Prostate gland (tissue), 2 donors: ENCODE results near the gene CCDC149.

Experiments used
- POLR2A ChIP-seq: fragments of 450-650 bp; IDR thresholded peaks from one replicate; pipeline ENCODE4 v1.6.1; 2016; ENCODE audit warnings: antibody characterized with exemption, mild to moderate bottlenecking
- POLR2AphosphoS5 ChIP-seq: sonication (generic); formaldehyde crosslinking; IDR thresholded peaks from one replicate; pipeline ENCODE4 v1.6.1; 2017; ENCODE audit warnings: antibody characterized with exemption
- TF ChIP-seq, protein P1 (sequence below), 4 experiments: fragments of 200-600 bp in 2 of 4; fragments of 450-650 bp in 2 of 4; sonication (generic) in 2 of 4; IDR thresholded peaks; 1 replicate in 3 of 4; 2 replicates in 1 of 4; pipeline ENCODE4 v1.5.1; 2016 to 2019; ENCODE audit warnings: antibody characterized with exemption in 4 of 4, mild to moderate bottlenecking in 2 of 4, moderate library complexity in 2 of 4

DNA sequence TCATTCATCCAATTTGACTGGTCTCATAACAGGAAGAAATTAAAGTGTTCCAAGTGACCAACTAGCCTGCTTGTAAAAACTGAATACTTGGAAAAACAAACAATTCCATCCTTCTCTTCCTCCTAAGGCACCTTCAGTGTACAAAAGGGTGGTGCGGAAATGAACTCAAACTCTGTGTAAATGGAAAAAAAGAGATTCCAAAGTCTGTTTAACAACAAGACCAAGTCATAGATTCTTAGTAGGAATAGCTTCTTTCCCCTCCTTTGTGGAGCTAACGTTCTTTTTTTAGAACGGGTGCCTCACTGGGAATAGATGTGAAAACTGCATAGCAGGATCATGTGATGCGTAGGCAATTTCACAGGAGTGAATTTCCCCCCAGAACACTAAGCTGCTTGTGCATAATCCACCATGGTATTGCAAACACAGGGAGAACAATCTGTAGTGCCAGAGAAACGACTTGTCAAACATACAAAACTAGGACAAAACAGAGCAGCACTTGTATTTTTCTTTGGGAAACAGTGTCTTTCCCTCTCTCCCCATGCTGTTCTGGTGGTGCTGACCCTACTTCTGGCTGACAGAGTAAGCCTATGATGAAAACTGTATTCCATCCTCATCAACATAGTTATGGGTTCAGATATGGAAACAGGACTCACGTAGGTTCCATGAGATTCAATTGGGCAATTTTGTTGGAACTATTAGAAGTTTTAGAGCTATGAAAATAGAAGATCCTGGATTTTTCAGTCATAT is 130.7 kb downstream of the CCDC149 start:
- TF ChIP-seq, protein P1, sequence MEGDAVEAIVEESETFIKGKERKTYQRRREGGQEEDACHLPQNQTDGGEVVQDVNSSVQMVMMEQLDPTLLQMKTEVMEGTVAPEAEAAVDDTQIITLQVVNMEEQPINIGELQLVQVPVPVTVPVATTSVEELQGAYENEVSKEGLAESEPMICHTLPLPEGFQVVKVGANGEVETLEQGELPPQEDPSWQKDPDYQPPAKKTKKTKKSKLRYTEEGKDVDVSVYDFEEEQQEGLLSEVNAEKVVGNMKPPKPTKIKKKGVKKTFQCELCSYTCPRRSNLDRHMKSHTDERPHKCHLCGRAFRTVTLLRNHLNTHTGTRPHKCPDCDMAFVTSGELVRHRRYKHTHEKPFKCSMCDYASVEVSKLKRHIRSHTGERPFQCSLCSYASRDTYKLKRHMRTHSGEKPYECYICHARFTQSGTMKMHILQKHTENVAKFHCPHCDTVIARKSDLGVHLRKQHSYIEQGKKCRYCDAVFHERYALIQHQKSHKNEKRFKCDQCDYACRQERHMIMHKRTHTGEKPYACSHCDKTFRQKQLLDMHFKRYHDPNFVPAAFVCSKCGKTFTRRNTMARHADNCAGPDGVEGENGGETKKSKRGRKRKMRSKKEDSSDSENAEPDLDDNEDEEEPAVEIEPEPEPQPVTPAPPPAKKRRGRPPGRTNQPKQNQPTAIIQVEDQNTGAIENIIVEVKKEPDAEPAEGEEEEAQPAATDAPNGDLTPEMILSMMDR (IDR thresholded peaks at IDR 0.05) = no peak
- TF ChIP-seq POLR2A (no peak), POLR2AphosphoS5 (peak; percentile 74)
